ENCODE results near the gene COL1A1.

- TF ChIP-seq CTCF (IDR thresholded peaks at IDR 0.05; ENCODE audit: low read length) (no peak), EZH2 (IDR thresholded peaks at IDR 0.05; ENCODE audit: borderline replicate concordance, low read length) (no peak)
These were observed 30.6 kb downstream of the COL1A1 start for GRCh38 chr17:50170662-50171370.

All from OCI-LY1 (cell line).